GM18861 (cell line): ENCODE results near the gene ATP2B2.

Source experiments
- ATAC-seq: cut with Tn5 transposase; IDR thresholded peaks from one replicate; pipeline ENCODE4 v1.9.1; 2021; ENCODE audit not compliant: unreplicated experiment

Gene ATP2B2

DNA sequence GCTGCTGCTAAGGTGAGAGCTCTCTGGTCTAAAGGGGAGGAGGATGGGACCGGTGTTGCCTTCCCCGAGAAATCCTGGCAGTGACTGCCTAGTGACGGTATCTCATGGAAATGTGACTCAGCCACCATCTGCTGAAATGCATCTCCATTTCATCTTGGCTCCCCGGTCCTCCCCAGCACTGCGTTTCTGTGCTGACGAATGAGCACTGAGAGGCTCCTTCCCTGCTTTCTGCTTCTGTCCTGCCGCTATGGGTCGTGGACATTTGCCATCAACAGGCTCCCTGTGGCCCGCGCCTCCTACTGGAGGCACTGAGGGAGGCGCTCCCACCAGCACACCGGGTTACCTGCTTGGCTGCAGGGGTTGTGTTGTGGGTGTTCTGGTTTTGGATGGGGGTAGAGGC, 170.9 kb downstream of the ATP2B2 start:
- ATAC-seq: no peak

DNA sequence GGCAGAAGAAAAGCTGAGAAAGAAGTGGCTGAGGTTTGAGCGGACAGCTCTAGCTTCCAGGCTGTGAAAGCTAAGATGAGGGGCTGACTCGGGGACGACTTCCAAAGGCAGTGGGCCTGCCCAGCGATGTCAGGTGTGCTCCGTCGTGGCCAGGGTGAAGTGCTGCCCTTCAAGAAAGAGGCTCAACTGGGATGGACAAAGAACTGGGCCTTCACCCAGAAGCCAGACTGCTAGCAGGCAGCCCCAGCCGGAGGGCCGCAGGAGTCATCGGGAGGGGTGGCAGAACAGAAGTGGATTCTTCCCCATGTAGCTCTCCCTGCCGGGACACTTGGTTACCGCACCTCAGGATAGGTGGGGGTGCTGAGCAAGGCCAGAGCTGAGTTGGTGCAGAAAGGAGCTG, 171.3 kb downstream of the ATP2B2 start:
- ATAC-seq: no peak

DNA sequence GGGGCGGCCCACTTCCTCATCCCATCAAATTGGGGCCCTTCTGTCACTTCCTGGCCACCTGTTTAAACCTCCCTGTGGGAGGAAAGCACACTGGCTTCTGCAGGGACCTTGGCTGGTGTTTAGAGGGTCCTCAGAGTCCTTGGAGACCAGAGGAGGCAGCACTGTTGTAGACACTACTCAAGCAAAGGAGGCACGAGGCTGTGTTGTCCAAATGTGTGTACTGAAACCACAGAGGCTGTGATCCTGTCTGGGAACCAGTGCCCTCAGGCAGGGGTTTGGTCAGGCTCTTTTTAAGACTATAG, 172.1 kb downstream of the ATP2B2 start:
- ATAC-seq: no peak

DNA sequence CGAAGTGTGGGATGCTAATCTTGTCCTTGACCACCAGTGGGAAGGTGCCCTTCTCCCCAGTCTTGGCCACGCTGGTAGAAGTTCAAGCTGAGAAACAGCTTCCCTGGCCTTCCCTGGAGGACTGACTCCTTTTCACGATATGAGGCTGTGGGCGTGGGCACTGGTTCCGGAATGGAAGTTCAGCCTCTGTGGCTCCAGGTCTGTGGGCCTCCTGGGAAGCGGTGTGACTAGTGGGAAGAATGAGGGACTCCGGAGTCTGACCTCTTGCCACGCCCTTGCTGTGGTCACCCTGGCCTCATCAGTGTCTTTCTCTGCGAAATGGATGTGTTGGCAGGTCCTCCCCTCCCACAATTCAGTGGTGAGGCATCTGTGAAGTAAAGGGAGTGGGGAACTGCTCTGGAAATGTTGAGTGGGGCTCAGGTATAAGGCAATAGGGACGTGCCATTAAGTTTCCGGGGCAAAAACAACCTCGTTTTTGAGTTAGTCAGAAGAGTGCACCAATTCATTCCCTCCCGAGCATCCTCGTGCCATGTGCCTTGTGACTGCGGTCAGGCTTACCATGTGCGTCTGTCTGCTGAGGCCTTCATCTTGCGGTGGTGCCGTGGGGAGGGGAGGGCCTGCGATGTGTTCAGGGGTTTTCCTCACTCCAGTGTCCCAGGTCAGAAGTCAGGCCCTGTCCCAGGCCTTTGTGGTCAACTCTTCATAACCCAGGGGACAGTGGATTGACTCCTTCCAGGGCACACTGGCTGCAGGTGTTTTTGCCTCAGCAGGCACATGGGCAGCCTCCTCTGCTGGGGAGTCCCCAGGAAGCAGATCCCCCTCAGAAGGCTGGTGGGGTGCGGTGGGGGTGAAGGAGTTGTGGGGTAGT, 172.7 kb downstream of the ATP2B2 start:
- no peak for ATAC-seq

DNA sequence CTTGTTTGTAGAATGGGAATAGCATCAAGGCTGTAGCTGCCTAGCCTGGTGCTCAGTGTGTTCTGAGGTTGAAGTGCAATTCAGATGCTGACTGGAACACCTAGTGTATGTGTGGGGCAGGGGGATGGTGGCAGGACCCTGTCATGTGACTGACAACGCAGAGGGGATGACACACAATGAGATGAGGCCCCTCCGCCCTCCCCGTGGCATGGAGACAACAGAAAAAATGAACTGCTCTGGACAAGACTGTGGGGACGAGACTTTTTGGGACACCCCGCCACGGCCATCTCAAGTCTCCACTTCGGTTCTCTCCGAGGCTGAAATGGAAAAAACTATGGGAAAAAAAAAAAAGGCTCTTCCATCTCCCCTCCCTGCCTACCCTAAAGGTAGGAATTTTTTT, 174.1 kb downstream of the ATP2B2 start:
- no peak for ATAC-seq

DNA sequence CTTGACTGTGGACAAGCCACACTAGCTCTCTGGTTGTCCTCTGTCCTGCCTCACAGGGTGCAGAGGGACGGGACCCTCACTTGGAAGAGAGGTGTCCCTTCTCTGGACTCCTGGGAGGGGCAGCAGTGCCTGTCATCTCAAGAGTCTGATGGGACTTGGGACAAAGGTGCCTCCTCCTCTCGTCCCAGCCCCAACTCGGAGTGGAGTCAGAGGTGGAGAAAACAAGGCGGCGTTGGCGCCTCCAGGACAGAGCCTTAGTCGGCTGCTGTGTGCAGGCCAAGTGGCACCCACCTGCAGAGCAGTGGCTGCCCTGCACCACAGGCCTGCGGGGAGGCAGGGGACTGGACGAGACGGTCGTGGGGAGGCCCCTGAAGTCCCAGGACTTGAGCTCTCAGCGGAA, 175.1 kb downstream of the ATP2B2 start:
- ATAC-seq: no peak

DNA sequence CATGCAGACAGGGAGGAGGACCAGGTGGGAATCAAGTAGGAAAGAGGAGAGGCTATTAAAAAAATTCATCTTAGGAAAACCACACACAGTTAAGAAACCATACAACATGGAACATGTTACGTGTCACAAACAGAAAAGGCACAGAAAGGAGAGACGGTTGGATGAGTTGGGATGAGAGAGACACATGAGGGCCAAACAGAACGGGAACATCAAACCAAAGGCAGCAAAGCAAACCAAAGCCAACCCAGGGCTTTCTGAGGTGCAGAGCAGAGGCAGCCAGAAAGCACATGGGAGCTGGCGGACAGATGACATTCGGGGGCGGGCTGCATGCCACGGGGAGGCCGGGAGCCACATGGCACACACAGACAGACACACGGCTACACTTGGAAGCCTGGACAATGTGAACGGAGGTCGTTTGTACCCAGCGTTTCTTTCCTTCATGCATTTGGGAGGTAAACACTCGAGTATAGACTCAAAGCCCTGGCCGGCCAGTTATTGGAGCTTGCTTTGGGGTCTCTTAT, 175.8 kb downstream of the ATP2B2 start:
- ATAC-seq: no peak

DNA sequence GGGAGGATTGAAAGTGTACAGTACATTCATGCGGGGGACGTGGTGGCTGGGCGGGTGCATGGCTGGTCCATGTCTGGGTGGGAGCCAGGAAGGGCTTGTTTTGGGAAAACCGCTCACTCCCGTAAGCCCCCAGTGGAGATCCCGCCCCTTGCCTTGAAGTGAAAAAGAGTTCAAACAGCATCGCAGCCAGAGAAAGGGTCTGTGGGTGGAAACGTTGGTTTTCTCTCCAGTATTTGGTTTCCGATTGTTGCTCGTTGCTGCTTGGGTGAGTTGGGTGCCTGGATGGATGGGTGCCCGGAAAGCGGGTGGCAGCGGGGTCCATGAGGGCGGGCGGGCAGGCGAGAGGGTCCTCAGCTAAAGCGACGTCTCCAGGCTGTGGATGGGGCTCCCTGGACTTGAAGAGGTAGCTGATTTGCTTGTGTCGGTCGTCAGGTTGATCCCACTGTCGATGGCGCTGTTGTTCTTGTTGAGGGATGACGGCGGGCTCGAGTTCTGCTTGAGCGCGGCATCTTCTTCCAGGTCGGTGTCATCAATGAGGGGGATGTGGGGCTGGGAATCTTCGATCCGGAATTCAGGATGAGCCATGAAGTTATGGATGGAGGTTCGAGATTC, 176.8 kb downstream of the ATP2B2 start:
- no peak for ATAC-seq

DNA sequence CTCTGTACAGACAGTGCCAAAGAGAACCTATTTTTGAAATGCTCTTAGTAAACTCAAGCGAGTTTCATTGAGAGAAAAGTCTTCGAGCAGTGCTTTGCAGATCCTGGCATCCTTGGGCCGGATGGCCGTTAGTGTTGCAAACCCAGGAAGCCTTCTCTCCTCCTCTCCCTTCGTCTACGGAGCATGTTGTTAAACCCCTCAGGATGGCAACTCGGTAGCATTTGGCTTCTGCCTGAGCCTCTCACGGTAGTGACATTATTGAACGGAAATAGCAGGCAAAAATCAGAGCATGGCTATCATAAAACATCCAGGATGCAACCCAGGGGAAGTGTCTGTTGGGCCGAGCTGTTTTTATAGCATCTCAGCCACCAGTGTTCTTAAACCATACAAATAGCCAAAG, 177.8 kb downstream of the ATP2B2 start:
- ATAC-seq: no peak

DNA sequence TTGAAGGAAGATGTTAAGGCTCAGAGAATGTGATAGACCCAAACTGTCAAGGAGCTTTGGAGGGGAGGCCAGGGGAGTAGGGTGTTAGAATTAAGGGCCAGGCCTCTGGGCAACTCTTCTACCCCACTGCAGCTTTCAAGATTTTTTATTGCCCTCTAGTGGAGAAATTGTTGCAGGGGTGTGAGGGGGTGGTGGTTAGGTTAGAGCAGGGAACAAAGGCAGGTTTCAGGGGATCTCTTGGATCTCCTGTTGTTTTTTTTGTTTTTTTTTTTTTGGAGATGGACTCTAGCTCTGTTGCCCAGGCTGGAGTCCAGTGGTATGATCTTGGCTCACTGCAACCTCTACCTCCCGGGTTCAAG, 183.1 kb downstream of the ATP2B2 start:
- ATAC-seq: no peak

DNA sequence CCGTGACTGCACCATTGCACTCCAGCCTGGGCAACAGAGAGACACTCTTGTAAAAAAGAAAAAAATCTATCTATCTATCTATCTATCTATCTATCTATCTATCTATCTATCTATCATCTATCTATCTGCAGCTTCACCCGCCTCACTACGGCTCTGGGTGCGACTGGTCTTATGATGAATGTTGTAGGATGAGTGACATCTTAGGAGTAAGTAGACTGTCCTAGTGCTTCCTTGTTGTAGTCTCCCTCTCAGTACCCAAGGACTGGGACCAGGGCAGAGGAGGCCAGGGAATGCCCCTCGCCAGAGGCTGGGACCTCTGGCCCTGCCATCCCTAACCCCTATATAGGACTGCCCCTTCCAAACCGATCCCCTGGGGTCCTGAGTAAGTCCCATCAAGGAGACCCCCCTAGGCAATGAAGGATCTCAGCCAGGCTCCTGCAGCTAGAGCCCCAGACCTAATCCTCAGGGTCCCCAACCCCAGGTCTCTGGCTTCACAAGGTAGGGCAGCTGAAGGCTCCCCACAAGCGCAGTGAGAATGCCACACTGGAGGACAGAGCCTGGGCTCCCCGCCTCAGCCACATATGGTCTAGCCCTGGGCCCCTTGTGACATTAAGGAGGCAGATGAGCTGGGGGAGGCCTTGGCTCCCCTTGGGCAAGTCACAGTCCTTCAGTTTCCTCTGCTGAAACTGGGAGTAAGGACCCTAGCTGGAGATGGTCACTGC, 183.6 kb downstream of the ATP2B2 start:
- ATAC-seq: no peak

DNA sequence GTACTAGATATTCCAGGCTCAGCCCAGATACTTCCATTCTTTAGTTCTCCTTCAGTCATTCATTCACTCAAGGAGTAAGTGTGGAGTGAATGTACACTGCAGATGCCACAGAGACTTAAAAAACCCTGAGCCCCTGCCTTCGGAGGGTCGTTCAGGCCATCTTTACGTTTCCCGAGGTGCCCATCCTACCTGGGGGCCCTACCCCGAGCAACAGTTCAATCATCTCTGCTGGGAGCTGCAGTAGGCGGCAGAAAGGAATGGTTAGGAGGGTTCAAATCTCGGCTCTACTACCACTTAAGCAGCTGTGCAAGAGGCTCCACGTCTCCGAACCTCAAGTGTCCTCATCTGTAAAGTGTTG, 185.1 kb downstream of the ATP2B2 start:
- no peak for ATAC-seq

DNA sequence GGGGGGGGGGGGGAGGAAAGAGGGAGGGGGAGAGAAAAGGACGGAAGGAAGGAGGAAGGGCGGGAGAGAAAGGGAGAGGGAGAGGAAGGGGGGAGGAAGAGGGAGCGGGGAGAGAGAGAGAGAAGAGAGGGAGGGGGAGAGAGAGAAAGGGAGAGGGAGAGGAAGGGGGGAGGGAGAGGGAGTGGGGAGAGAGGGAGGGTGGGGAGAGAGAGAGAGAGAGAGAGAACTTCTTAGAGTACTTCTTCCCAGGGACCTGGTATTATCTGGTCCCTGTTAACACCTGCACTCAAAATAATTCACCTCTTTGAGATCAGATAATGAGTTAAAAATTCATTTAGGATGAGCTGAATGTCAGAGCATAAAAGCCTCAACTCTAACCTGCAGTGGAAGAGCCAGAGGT, 185.6 kb downstream of the ATP2B2 start:
- no peak for ATAC-seq

DNA sequence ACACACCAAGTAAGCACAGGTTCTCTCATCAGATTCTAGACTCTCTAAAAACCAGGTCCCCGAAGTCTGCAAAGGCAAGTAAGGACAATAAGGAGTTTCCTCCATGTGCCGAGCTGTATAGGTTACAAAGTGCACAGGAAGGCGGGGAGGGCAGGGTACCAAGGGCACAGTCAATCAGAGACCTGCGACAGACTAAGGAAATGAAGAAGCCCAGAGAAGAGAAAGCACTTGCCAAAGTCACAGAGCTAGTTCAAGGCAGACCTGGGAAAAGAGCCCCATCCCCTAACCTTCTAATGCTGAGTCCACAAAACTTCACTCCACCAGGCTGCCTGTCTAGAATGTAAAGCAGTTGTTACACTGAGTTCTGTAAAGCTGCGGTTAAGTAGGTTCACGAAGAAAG, 186.1 kb downstream of the ATP2B2 start:
- no peak for ATAC-seq

DNA sequence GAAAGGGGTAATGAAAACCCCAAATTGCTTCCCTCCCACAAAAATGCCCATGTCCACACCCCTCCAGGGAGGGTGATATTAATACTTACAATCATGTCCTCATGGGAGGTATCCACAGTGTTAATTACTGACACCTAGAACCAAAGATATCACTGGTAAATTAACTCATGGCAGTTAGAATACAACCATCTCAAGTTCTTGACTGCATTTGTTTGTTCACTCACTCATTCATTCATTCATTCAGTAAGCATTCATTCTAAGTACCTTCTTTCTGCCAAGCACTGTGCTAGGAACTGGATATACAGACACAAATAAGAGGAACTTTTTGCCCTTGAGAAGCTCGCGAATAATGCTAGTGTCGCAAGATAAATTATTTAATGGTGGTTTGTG, 187.4 kb downstream of the ATP2B2 start:
- no peak for ATAC-seq

DNA sequence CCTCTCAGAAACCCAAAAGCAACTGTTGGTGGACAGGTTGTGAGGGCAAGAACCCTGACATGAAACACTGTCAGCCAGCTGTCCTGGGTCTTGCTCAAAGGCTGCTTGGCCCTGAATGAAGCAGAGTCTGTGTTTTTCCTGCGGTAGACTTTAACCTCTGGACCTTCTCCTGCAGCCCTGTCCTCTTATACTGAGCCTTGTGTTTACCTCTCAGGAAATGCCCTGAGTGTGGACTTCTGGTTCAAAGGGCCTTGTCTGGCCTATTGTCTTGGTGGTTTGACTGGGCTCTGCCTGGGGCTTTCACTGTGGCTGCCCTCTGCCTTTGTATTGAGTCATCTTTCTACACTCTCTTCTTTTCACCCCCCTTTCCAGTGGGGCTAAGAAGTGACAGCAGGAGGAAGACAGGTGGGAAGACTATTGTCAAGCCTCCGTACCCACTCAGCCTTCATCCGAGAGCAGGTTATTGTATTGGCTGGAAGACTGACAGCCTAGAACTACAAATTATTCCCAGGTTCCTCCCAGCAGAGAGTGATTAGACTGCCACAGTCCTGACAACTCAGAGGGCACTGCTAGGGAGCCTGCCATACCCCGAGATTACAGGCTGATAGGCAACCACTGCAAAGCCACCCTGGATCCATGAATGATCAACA, 187.9 kb downstream of the ATP2B2 start:
- ATAC-seq: no peak

DNA sequence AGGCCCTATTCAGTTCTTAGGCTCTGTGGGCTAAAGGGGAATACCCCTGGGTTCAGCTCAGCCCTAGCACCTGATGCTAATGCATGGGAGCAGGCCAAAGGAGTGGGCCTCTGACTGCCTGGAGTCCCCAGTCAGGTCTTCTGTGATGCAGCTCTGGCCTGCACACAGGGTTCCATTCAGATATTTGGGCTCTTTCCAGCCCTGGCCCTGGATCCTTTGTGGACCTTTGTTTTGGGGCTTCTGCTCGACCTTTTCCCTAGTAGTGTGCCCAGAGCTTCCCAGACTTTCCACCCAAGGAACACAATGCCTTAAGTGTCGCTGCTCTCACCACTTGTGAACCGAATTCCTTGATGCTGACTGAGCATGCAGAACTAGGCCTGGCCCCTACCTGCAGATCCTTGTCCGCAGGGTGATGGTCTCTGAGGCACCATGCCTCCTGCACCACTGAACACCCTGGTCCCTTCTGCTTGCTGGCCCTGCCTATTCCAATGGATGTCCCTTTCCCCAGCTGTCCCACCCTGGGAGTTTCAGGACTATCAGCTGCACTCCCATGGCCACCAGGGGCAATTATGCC, 189.5 kb downstream of the ATP2B2 start:
- ATAC-seq: no peak

DNA sequence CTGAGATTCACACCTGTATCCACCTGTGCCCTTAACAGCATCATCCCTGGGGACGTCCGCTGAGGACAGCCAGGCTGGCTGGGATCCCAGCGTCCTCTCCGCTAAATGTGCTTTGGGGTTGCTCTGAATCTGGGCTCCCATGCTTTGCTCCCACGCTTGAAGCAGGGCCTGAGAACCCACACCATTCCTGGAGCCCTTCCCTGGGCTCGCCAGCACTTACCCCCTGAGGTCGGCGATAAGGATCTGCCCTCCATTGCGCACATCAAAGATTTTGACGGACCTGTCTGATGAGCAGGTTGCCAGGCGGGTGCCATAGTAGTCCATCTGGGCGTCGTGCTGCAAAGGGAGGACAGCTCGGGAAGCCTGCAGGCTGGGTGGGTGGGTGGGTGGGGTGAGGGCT, 190.3 kb downstream of the ATP2B2 start:
- ATAC-seq: no peak

DNA sequence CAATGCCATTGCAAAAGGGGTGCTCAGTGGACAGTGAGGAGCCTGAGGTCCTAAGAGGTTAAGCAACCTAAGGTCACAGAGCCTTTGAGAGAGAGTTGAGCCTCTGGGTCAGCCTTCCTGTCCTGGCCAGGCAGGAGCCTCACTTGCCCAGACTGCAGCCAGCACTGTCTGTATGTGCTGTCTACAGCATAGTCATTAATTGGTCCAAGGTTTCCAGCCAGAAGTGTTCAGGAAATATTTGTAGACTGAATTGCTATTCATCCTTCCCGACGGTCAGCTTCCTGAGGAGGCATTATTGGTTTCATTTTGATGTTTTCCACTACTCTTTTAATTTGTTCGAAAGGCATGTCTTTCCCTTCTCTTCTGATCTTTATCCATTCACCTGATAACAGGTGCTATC, 192.5 kb downstream of the ATP2B2 start:
- ATAC-seq: no peak

DNA sequence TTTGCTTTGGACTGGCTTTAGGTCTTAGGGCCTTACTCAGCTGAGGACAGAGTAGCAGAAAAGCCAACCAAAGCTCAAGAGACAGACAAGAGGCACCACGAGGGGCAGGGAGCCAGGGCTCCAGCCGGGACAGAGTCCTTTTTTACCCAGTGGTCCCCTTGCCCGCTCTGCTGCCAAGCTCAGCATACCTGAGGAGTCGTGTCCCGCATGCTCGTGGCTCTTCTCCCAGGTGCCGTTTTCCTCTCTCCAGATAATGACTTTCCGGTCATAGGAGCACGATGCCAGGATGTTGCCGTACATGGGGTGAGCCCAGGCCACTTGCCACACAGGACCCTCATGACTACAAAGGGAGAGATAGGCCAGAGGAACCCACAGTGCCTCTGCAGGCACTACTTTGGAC, 193.0 kb downstream of the ATP2B2 start:
- ATAC-seq: no peak

DNA sequence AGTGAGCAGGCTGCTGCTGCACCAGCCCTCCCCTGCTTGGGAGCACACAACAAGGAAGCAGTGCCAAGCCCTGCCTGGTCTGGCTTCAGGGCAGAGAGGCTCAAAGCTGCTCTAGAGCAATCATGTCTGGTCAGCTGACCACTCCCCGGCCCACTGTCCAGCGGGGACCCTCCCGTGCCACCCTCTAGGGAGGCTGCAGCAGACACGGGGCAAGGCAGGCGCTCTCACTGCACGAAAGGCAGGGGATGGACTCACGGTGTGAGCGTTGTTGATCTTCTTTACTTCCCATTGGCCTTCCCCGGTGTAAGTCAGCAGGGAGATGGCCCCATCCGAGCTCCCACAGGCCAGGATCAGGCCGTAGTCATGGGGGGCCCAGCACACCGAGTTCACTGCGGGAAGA, 193.7 kb downstream of the ATP2B2 start:
- no peak for ATAC-seq
